ENCODE measurements around the gene MORC3.
"Not testable (repeated sequence)": the region's sequence is repeated elsewhere in the genome, so short reads cannot be mapped to it uniquely, and the experiment has no call there.

Gene MORC3

DNA sequence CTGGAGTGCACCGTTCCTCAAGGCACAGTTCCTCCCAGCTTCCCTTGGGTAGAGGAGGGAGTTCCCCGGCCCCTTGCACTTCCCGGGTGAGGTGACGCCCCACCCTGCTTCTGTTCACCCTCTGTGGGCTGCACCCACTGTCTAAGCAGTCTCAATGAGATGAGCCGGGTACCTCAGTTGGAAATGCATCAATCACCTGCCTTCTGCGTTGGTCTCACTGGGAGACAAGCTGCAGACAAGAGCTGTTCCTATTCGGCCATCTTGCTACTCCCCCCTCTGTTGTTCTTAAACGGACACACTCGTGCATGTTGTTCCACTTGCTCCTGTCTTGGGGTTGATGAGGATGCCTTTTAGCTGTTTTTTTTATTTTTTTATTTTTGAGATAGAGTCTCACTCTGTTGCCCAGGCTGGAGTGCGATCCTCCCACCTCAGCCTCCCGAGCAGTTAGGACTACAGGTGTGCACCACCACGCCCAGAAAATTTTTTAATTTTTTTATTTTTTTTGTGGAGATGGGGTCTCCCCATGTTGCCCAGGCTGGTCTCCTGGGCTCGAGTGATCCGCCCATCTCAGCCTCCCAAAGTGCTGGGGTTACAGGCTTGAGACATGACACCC is 3.0 kb upstream of the MORC3 start:
- DNase-seq (ENCODE audit: low spot score in 2 of 2) (no peak), ATAC-seq (no peak)
- peaks cover 2% of the 10 kb centered on the region for H3K9me3 Mint-ChIP-seq
- H3K27ac Mint-ChIP-seq: no peak overlapping the region
- no peak overlapping the region for H3K4me3 Mint-ChIP-seq
- H3K36me3 Mint-ChIP-seq: peaks cover 20% of the 10 kb centered on the region
- peaks cover 15% of the 10 kb centered on the region for H3K4me1 Mint-ChIP-seq

DNA sequence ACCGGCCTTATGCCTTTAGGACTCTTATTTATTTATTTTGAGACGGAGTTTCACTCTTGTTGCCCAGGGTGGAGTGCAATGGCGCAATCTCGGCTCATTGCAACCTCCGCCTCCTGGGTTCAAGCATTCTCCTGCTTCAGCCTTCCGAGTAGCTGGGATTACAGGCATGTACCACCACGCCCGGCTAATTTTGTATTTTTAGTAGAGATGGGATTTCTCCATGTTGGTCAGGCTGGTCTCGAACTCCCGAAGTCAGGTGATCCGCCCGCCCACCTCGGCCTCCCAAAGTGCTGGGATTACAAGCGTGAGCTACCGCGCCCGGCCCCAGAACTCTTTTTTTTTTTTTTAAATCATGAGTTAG is 611 bp upstream of the MORC3 start:
- peak overlapping the region; percentile 85 for H3K4me3 Mint-ChIP-seq
- not testable (repeated sequence) for ATAC-seq; H3K9me3 Mint-ChIP-seq; DNase-seq (ENCODE audit: low spot score in 2 of 2)
- H3K27ac Mint-ChIP-seq: peak overlapping the region; percentile 98
- peaks cover 35% of the 10 kb centered on the region for H3K4me1 Mint-ChIP-seq
- H3K36me3 Mint-ChIP-seq: peaks cover 41% of the 10 kb centered on the region

- Mint-ChIP-seq H3K36me3 (peaks cover 54% of the 10 kb centered on the region), H3K27ac (peak overlapping the region; percentile 98), H3K4me3 (peak overlapping the region; percentile 85), H3K9me3 (no peaks in the 10 kb centered on the region), H3K4me1 (peaks cover 41% of the 10 kb centered on the region)
- ATAC-seq: peak; percentile 74
- peak; percentile 52 to 87 for DNase-seq (ENCODE audit: low spot score in 2 of 2)
Observed at GRCh38 chr21:36320421-36321324, 676 bp downstream of the MORC3 start.

GRCh38 chr21:36321325-36322082 is 1.5 kb downstream of the MORC3 start:
- H3K36me3 Mint-ChIP-seq: peaks cover 62% of the 10 kb centered on the region
- H3K27ac Mint-ChIP-seq: peak overlapping the region; percentile 98
- DNase-seq (ENCODE audit: low spot score in 2 of 2): peak in 1 of 2 donors; percentile 62
- peak overlapping the region; percentile 85 for H3K4me3 Mint-ChIP-seq
- H3K4me1 Mint-ChIP-seq: peaks cover 41% of the 10 kb centered on the region
- H3K9me3 Mint-ChIP-seq: no peaks in the 10 kb centered on the region
- no peak for ATAC-seq

GRCh38 chr21:36322083-36322424 is 2.1 kb downstream of the MORC3 start:
- Mint-ChIP-seq H3K4me1 (peaks cover 41% of the 10 kb centered on the region), H3K36me3 (peaks cover 67% of the 10 kb centered on the region), H3K27ac (peak overlapping the region; percentile 98), H3K9me3 (no peaks in the 10 kb centered on the region), H3K4me3 (peak overlapping the region; percentile 85)
- ATAC-seq (no peak), DNase-seq (ENCODE audit: low spot score in 2 of 2) (no peak)

DNA sequence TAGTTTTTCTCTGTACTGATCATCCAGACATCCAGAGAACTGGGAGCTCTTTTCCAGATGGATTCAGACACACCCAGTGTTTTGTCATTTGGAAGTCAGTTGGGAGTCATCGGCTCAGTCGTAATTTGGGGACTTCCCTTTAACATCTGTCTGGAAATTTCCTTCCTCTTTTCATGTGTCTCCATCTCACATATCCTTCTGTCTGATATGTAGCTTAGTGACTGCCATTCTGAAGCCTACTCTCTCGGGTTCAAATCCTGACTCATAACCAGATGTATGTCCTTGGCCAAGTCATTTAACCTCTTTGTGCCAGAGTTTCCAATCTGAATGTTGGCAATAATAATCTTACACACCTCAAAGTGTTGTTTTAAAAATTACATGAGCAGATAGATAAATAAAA is 3.0 kb downstream of the MORC3 start:
- no peak for DNase-seq (ENCODE audit: low spot score in 2 of 2)
- Mint-ChIP-seq H3K36me3 (peaks cover 75% of the 10 kb centered on the region), H3K9me3 (no peaks in the 10 kb centered on the region), H3K27ac (peak overlapping the region; percentile 39), H3K4me1 (peaks cover 45% of the 10 kb centered on the region), H3K4me3 (peak overlapping the region; percentile 85)
- ATAC-seq: no peak

DNA sequence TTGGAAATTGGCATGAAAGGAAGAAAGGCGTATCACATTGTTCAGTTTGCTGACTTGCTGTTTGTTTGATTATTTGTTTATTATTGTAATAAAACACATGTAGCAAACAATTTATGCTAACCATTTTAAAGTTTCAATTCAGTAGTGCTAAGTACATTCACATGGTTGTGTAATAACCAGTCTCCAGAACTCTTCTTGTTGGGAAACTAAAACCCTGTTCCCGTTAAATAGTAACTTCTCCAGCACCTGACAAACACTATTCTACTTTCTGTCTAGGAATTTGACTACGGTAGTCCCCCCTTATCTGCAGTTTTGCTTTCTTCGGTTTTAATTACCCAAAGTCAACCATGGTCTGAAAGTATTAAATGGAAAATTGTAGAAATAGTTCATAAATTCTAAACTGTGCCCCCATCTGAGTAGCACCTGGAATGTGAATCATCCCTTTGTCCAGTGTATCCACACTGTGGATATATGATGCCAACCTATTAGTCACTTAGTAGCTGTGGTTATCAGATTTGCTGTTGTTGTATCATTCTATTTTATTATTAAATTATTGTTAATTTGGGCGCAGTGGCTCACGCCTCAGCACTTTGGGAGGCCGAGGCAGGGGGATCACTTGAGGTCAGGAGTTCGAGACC is 5.5 kb downstream of the MORC3 start:
- Mint-ChIP-seq H3K4me3 (no peak overlapping the region), H3K36me3 (peaks cover 88% of the 10 kb centered on the region), H3K27ac (no peak overlapping the region), H3K9me3 (no peaks in the 10 kb centered on the region), H3K4me1 (peaks cover 47% of the 10 kb centered on the region)
- DNase-seq (ENCODE audit: low spot score in 2 of 2) (no peak), ATAC-seq (no peak)

GRCh38 chr21:36330904-36331303 is 10.9 kb downstream of the MORC3 start:
- Mint-ChIP-seq H3K9me3 (no peaks in the 10 kb centered on the region), H3K4me3 (no peak overlapping the region), H3K27ac (no peak overlapping the region), H3K36me3 (peaks cover 90% of the 10 kb centered on the region), H3K4me1 (peaks cover 33% of the 10 kb centered on the region)
- ATAC-seq: peak; percentile 75
- no peak for DNase-seq (ENCODE audit: low spot score in 2 of 2)

DNA sequence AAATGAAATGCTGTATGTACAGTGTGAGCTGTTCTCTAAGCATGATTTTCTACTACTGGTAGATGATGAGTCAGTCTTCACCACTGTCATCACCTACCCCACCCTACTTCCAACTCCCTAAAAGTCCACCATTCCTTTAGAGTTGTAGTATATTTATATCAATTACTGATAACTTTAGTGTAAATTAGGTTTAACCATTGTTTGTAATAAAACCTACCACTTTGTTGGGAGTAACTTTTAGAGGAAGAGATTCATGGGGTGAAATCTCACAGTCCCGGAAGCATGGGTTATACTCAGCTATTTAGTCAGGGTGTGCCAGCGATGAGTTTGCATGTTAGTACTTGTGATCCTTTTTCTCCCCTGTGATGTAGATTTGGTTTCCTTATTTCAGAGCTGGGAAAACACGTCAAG is 17.1 kb downstream of the MORC3 start:
- no peak overlapping the region for H3K4me3 Mint-ChIP-seq
- no peaks in the 10 kb centered on the region for H3K9me3 Mint-ChIP-seq
- H3K4me1 Mint-ChIP-seq: peaks cover 18% of the 10 kb centered on the region
- no peak for DNase-seq (ENCODE audit: low spot score in 2 of 2)
- no peak overlapping the region for H3K27ac Mint-ChIP-seq
- peaks cover 98% of the 10 kb centered on the region for H3K36me3 Mint-ChIP-seq
- no peak for ATAC-seq

- Mint-ChIP-seq H3K27ac (no peak overlapping the region), H3K4me3 (no peak overlapping the region), H3K9me3 (no peaks in the 10 kb centered on the region), H3K36me3 (peaks cover 100% of the 10 kb centered on the region), H3K4me1 (peaks cover 13% of the 10 kb centered on the region)
- no peak for DNase-seq (ENCODE audit: low spot score in 2 of 2)
- no peak for ATAC-seq
Observed at GRCh38 chr21:36338975-36339374, 19.0 kb downstream of the MORC3 start.

DNA sequence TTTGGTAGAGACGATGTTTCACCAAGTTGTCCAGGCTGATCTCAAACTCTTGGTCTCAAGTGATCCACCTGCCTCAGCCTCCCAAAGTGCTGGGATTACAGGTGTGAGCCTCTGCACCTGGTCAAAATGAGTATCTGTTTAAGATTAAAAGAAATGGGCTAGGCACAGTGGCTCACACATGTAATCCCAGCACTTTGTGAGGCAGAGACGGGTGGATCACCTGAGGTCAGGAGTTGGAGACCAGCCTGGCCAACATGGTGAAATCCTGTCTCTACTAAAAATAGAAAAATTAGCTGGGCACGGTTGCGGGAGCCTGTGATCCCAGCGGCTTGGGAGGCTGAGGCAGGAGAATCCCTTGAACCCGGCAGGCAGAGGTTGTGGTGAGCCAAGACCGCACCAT is 22.6 kb downstream of the MORC3 start:
- not testable (repeated sequence) for H3K9me3 Mint-ChIP-seq; H3K4me1 Mint-ChIP-seq; H3K27ac Mint-ChIP-seq; ATAC-seq; DNase-seq (ENCODE audit: low spot score in 2 of 2); H3K4me3 Mint-ChIP-seq
- H3K36me3 Mint-ChIP-seq: peaks cover 100% of the 10 kb centered on the region

DNA sequence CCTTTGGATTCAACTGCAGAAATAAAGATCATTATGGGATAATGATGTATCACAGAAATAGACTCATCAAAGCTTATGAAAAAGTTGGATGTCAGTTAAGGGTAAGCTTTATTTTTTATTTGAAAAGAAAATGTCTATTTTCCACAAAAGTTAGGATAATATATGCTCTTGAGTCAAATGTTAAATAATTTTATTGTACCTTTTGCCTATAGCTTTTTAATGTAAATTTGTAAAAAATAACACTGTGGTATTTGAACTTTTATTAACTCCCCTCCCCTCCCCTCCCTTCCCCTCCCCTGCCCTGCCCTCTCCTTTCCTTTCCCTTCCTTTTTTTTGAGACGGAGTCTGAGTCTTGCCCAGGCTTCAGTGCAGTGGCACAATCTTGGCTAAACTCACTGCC is 24.9 kb downstream of the MORC3 start:
- DNase-seq (ENCODE audit: low spot score in 2 of 2) (no peak), ATAC-seq (no peak)
- no peaks in the 10 kb centered on the region for H3K9me3 Mint-ChIP-seq
- no peak overlapping the region for H3K4me3 Mint-ChIP-seq
- H3K36me3 Mint-ChIP-seq: peaks cover 100% of the 10 kb centered on the region
- H3K4me1 Mint-ChIP-seq: peaks cover 7% of the 10 kb centered on the region
- H3K27ac Mint-ChIP-seq: no peak overlapping the region

GRCh38 chr21:36347278-36347961 is 27.4 kb downstream of the MORC3 start:
- Mint-ChIP-seq H3K4me1 (peaks cover 7% of the 10 kb centered on the region), H3K4me3 (no peak overlapping the region), H3K36me3 (peaks cover 100% of the 10 kb centered on the region), H3K27ac (no peak overlapping the region), H3K9me3 (no peaks in the 10 kb centered on the region)
- DNase-seq (ENCODE audit: low spot score in 2 of 2): no peak
- ATAC-seq: no peak

DNA sequence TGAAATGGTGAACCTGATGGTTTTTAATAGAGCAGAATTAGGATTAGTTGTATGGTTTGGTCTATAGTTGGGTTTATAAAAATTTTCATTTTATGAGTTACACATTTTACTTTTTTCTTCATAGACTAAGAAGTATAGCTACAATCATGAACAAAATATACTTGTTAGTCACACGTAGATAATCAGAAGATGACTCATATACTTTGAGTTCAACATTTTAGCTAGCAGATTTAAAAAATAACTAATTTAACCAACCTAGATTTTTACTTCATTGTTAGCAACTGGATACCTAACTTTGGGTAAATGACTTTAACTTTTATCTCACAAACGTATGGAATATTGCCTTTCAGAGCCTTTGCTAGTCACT is 27.9 kb downstream of the MORC3 start:
- DNase-seq (ENCODE audit: low spot score in 2 of 2) (no peak), ATAC-seq (no peak)
- H3K27ac Mint-ChIP-seq: no peak overlapping the region
- H3K4me3 Mint-ChIP-seq: no peak overlapping the region
- no peaks in the 10 kb centered on the region for H3K9me3 Mint-ChIP-seq
- peaks cover 7% of the 10 kb centered on the region for H3K4me1 Mint-ChIP-seq
- H3K36me3 Mint-ChIP-seq: peaks cover 100% of the 10 kb centered on the region

- Mint-ChIP-seq H3K9me3 (no peaks in the 10 kb centered on the region), H3K27ac (no peak overlapping the region), H3K4me3 (no peak overlapping the region), H3K4me1 (peaks cover 7% of the 10 kb centered on the region), H3K36me3 (peaks cover 100% of the 10 kb centered on the region)
- no peak for DNase-seq (ENCODE audit: low spot score in 2 of 2)
- no peak for ATAC-seq
Observed at GRCh38 chr21:36349315-36349714, 29.3 kb downstream of the MORC3 start.
